Stimulated activated CD4-positive, alpha-beta T cell treated with anti-CD3 and anti-CD28 coated beads, Interleukin-2, amount 100 ng/mL, for 24 hours (primary cell): Measurements from ENCODE around the gene SLC6A19.

Experiments used
- DNase-seq, 2 donors: peaks; one replicate each; pipeline ENCODE4 v3.0.0-alpha.2; 2020

SLC6A19 gene

GRCh38 chr5:1181451-1182359, 19.7 kb upstream of the SLC6A19 start:
- DNase-seq = no peak

GRCh38 chr5:1182360-1182632, 19.1 kb upstream of the SLC6A19 start:
- DNase-seq = no peak

GRCh38 chr5:1182633-1183423, 18.6 kb upstream of the SLC6A19 start:
- DNase-seq = no peak

- DNase-seq = no peak
Measured at GRCh38 chr5:1183424-1184162, 17.8 kb upstream of the SLC6A19 start.

- DNase-seq = no peak
Measured at GRCh38 chr5:1184163-1184470, 17.3 kb upstream of the SLC6A19 start.

GRCh38 chr5:1184481-1184880, 16.9 kb upstream of the SLC6A19 start:
- DNase-seq = no peak

GRCh38 chr5:1185038-1185627, 16.3 kb upstream of the SLC6A19 start:
- DNase-seq = no peak

- no peak for DNase-seq
Measured at GRCh38 chr5:1185629-1186350, 15.6 kb upstream of the SLC6A19 start.

- no peak for DNase-seq
Measured at GRCh38 chr5:1186351-1187233, 14.8 kb upstream of the SLC6A19 start.

GRCh38 chr5:1187234-1187949, 14.0 kb upstream of the SLC6A19 start:
- DNase-seq = no peak

- no peak for DNase-seq
Measured at GRCh38 chr5:1187950-1188334, 13.5 kb upstream of the SLC6A19 start.

- no peak for DNase-seq
Measured at GRCh38 chr5:1188464-1188863, 12.9 kb upstream of the SLC6A19 start.

GRCh38 chr5:1189269-1189668, 12.1 kb upstream of the SLC6A19 start:
- no peak for DNase-seq

- DNase-seq = no peak
Measured at GRCh38 chr5:1190278-1190677, 11.1 kb upstream of the SLC6A19 start.

- DNase-seq = no peak
Measured at GRCh38 chr5:1190837-1191239, 10.6 kb upstream of the SLC6A19 start.

GRCh38 chr5:1192971-1193590, 8.3 kb upstream of the SLC6A19 start:
- no peak for DNase-seq

GRCh38 chr5:1193591-1193985, 7.8 kb upstream of the SLC6A19 start:
- DNase-seq = no peak

- DNase-seq = no peak
Measured at GRCh38 chr5:1194378-1194777, 7.0 kb upstream of the SLC6A19 start.

GRCh38 chr5:1195439-1195838, 6.0 kb upstream of the SLC6A19 start:
- DNase-seq = no peak

- no peak for DNase-seq
Measured at GRCh38 chr5:1195916-1196315, 5.5 kb upstream of the SLC6A19 start.

- DNase-seq = no peak
Measured at GRCh38 chr5:1196562-1196961, 4.8 kb upstream of the SLC6A19 start.
